ENCODE data around the gene GALNTL6.

GALNTL6 gene

DNA sequence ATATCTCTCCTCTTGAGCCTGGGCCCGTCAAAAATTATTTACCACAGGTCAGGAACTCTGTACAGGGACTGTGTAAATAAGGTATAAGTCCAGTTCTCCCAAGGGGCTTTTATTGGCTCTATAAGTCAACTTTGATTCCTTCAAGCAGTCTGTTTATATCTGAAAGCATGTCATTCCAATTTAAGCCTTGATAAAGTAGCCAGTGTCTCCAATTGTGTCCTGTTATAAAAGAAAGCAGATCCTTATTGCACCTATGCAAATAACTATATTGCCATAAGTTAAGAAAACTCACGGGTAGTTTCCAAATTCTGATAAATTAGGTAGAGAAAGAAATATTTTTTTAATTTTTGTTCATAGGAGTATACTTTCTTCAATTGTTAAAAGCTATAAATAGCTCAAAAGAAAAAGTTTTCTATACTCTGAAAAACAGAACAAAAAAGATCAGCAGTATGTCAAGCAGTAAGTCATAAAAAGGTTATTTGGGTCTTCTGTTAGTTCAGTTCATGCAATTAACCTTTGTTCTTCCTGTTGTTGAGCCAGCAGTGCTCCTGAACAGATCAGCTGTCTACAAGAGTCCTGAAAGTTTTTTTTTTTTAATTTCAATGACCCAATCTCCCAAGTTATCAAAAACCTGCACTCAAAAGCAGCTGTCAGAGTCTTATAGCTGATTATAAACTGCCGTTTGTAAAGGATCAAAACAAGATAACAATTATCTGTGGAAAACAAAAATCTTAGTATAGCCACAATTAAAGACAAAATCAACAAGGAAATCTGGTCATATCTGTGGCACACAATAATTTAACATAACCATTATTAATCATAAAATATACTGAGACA lies 1177.0 kb downstream of the GALNTL6 start:
- no peak for DNase-seq (ENCODE audit: low read depth)

GRCh38 chr4:172992648-172993378 lies 1179.6 kb downstream of the GALNTL6 start:
- DNase-seq (ENCODE audit: low read depth), result no peak

DNA sequence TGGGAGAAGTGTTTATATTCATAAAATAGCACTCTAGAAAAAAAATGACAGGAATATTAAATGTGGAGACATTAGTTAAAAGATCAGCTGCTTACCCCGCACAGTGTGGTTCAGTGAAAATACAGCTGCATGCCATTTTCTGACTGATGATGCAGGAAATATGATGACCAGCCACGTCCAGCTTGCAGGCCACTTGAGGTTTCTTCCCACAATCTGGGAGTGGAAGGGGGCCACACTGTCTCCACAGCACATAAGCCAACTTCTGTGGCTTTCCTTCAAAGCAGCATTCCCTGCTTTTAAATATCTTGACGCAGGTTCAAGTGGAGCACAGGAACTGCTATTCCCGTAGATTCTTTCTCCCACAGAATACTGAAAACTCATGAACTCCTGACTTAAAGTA lies 1182.0 kb downstream of the GALNTL6 start:
- no peak for DNase-seq (ENCODE audit: low read depth)

DNA sequence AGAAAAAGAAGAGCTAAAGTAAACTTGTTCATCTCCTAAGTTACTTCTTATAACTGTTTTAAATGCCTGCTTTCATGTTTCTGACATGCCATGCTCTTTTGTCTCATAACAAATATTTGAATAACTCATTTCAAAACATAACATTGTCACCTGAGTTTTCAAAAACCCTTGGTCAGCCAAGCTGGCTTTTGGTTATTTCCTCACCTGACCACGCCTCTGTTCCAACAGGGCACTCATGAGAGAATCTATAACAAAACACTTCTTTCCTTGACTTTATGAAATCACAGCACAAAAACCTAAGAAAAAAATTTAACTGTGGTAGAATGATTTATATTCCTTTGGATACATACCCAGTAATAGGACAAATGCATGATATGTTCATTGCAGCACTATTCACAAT lies 1182.5 kb downstream of the GALNTL6 start:
- DNase-seq (ENCODE audit: low read depth), result no peak

- DNase-seq (ENCODE audit: low read depth), result no peak
Observed at GRCh38 chr4:172996571-172997216, 1183.5 kb downstream of the GALNTL6 start.

DNA sequence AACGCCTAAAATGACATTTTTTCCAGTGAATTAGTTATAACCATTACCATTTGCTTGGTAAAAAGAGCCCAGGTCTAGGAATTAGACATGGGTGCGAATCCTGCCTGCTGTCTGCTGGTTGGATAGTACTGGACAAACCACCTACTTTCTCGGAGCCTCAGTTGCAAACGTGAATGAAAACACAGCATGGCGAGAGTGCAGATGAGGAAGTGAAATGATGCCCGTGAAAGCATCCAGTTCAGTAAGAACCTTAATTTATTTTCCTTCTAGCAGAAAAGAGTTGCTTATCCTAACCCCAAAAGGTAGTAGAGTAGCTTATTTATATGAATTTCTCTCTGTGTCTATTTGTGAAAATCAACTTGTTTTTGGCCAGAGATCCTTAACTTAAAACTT lies 1184.0 kb downstream of the GALNTL6 start:
- DNase-seq (ENCODE audit: low read depth), result no peak

DNA sequence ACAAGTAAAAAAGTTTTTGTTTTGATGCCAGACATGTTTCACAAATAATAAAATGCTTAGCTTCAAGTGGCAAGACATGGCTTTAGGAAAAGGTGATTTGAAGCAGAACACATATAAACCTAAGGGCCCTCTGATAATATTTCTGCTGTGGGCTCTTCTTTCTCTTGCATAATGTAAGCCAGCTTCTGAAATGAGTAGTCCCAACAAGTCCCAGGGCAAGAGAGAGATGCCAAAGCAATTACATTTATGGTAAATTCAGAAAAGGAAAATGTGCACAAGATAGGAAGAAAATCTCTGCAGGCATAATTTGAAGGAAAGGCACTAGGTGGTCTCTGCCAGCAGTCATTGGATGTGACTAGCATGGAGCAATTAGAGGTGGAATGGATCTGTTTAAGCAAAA lies 1184.7 kb downstream of the GALNTL6 start:
- DNase-seq (ENCODE audit: low read depth), result no peak

DNA sequence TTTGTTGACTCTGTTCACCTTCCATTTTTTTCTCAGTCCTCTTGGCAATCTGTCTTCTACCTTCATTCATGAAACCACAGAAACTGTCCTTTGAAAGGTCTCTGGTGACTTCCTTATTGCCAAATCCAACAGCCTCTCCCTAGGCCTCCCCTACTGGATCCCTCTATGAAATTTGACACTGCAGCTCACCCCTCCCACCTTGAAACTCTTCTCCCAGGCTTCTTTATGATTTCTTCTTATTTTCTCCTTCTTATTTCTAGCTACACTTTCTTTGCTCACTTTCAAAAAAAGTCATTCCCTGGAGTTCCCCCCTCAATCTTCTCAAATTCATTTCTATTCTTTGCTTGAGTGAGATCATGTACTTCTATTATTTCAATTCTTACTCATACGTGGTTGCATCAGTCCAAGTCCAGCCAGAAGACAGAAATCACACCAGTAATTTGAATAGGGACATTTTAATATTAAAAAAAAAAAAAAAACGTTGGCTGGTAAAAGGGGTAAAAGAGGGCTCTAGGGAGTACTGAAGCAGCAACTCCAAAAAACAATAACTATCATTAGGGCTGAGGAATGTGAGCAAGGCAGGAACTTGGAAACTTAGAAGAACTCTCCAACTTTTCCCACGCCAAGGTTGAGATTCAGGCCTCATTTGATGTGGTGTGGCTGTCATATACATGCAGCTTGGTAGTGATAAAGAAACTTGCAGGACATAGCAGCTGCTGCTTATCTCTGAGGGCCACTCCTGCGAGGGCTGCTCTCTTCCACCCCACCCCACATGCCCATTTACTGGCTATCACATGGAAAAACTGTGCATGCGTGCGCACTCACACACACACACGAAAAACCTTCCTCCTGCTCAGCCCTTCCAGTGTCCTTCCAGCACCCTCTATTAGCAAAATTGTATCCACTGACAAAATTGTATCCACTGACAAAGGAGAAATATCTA lies 1185.6 kb downstream of the GALNTL6 start:
- no peak for DNase-seq (ENCODE audit: low read depth)

GRCh38 chr4:173001571-173001970 lies 1188.4 kb downstream of the GALNTL6 start:
- no peak for DNase-seq (ENCODE audit: low read depth)

DNA sequence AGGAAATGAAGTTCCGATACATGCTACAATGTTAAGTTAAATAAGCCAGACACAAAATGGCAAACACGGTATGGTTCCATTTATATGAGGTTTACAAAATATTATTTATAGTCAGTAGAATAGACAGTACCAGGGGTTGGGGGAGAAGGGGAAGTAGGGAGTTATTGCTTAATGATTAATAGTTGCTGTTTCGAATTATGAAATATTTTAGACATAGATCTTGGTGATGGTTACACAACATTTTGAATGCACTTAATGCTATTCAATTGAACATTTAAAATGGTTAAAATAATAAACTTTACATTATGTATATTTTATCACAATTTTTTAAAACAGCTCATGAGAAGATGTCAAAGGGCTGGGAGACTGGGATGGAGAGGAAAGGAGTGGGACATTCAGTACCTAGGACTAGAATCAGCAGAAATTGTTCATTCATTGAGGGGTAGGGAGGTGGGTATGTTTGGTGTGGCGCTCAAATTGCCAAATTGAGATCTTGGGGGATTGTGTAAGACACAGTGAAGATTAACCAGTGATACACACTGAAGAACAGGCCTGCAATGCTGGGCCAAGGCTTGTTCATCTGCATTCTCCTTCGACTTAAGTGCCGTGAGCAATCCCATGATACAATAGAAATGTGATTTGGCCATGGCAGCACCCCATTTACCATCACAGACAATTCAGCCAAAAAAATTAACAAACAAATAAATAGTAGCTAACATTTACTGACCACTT lies 1189.8 kb downstream of the GALNTL6 start:
- no peak for DNase-seq (ENCODE audit: low read depth)

- no peak for DNase-seq (ENCODE audit: low read depth)
Observed at GRCh38 chr4:173005912-173006633, 1192.9 kb downstream of the GALNTL6 start.

DNA sequence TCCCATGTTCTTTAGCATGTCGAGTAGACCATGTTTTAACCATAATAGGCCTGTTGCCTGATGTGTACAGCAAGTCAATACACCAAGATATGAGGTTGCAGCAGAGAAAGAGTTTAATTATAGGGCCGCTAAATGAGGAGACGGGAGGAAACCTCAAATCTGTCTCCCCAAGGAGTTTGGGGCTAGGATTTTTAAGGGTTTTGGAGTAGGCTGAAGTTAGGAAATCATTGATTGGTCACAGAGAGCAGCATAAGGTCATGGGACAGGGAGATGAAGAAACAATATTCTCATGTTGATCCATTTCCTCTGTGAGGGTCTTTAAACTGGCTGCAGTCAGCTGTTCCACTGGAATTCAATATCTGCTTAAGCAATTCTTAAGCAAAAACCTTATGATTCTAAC lies 1195.2 kb downstream of the GALNTL6 start:
- DNase-seq (ENCODE audit: low read depth), result no peak

DNA sequence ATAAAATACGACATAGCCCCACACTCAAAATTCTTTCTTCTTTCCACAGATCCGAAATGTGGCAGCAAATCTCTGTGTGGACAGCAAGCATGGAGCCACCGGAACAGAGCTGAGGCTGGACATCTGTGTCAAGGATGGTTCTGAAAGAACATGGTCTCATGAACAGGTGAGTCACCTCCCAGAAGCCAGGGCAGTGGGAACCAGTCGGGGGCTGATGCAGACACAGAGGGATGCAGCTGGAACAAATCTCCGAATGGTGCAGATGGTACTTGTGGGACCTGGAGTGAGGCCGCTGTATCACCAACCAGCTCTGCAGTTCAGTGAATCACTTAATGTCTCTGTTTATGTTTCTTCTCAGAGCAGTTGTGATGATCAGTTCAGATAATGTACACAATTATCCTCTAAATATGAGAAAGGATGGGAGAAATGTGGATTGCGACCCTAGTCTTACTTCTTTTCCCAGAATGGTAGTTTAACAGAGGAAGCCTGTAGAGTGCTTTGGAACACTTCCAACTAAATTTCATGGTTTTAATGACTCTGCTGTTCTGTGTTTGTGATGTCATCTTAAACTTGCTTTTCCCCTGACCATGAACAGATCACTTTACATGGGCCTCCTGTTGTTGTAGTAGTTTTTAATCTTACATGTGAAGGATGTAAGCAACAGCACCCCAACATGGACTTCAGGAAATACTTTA lies 1196.1 kb downstream of the GALNTL6 start:
- no peak for DNase-seq (ENCODE audit: low read depth)

GRCh38 chr4:173012608-173013007 lies 1199.4 kb downstream of the GALNTL6 start:
- DNase-seq (ENCODE audit: low read depth), result no peak

DNA sequence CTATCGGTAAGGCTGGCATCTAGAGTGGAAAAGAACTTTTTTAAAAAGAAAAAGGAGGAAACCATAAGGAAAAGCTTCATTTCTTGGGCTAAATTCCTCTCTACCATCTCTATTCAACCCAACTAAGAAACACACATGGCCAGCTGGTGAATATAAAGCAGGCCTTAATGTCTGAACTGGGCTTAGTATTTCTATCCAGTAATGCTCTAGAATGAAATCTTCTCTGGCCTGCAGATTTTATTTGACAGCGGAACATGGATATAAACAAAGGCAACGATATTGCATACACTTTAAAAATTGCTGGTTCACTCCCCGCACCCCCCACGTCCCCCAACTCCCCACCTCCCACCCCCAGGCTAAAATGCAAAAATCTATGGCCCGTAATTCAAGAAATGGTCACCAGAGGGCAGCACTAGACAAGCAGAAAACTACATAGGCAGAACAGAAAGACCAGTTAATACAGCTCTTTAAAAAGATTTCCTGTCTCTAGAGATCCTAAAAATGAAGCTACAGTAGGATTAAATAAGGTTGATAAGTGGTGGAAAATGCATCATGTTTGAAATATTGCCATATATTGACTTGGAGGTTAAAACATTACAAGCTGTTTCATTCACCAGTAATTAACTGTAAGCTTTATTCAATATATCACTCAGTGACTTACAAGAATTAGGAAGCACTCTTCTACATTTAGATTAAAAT lies 1200.2 kb downstream of the GALNTL6 start:
- DNase-seq (ENCODE audit: low read depth), result no peak

DNA sequence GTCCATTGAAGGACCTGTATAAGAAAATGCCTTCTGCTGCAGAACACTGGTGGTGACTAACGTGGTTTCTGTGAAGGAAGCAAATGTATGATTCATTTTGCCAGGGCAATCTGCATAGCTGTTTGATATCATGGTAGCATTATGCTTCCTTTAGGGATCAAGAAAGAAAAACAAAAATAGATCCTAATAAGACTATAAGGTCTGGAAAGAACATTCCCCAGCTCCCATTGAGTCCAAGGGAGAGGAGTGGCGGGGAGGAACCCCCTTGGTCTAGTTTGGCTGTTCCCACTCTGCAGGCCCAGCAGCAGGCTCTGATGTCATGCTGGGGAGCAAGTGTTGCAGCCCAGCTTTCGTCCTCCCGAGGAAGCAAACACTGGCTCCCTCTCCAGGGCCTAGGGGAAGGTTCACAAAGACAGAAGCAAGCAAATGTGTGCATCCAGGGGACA lies 1200.9 kb downstream of the GALNTL6 start:
- no peak for DNase-seq (ENCODE audit: low read depth)

DNA sequence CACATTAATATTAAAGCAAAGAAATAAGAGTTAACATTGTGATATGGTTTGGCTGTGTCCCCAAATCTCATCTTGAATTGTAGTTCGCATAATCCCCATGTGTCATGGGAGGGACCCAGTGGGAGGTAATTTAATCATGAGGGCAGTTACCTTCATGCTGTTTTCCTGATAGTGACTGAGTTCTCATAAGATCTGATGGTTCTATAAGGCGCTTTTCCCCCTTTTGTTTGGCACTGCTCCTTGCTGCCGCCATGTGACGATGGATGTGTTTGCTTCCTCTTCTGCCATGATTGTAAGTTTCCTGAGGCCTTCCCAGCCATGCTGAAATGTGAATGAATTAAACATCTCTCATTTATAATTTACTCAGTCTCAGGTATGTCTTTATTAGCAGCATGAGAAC lies 1201.6 kb downstream of the GALNTL6 start:
- no peak for DNase-seq (ENCODE audit: low read depth)

GRCh38 chr4:173017802-173018201 lies 1204.6 kb downstream of the GALNTL6 start:
- DNase-seq (ENCODE audit: low read depth), result no peak

DNA sequence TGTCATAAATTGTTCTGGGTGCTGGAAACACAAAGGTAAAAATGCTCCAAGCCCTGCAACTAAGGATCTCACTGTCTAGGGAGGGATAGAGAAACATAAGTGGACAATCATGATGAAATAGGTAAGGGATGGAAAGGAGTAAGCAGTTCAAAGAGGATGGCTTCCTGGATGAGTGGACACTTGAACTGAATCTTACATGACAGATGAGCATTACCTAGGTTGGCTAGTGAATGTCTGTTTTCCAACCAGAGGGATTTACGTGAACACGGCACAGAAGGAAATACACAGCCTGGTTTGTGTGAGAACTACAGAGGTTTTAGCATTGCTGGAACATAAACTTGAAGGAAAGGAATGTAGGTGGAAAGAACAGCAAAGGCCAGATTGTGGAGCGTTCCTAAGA lies 1205.2 kb downstream of the GALNTL6 start:
- DNase-seq (ENCODE audit: low read depth), result no peak
